ENCODE measurements around the gene OR11L1.

Gene OR11L1

DNA sequence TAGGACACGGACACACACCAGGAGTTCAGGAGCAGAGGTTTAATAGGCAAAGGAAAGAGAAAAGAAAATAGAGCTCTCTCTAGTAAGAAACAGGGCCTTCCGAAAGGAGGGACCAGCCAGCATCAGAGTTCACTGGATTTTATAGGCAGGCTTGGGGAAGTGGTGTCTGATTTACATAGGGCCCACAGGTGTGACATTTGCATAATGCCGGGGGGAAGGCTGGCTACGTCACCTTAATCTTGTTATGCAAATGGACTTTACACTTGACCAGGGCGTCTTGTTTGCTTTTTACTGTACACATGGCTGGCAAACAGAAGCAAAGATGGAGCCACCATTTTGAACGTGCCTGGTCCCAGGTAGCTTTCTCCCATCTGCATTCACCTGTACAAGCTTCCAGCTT, 17.7 kb downstream of the OR11L1 start, which contains the start of gene OR14A16:
Gene OR14A16 (minus strand): TSS at position 97 of the 400 bp plus-strand sequence. CDS start 8,390 bp downstream, outside the sequence.
- H3K9ac ChIP-seq, result no peak within 1 kb of the TSS
- H3K4me1 ChIP-seq, result no peaks in the 10 kb centered on the region
- TF ChIP-seq Cebpa-rat (IDR thresholded peaks at IDR 0.05), result no peak
- H3K4me2 ChIP-seq, result no peak within 1 kb of the TSS
- no peak within 1 kb of the TSS for H3K27ac ChIP-seq
- H4K20me1 ChIP-seq, result no peaks in the 10 kb centered on the region
- no peak within 1 kb of the TSS for H3K4me3 ChIP-seq
- H3K9me3 ChIP-seq, result no peaks in the 10 kb centered on the region
- no peaks in the 10 kb centered on the region for H3K27me3 ChIP-seq
- H3K36me3 ChIP-seq, result no peaks in the 10 kb centered on the region

GRCh38 chr1:247822060-247822459, 19.6 kb downstream of the OR11L1 start:
- H3K9ac ChIP-seq, result no peak overlapping the region
- H3K27ac ChIP-seq, result no peak overlapping the region
- no peaks in the 10 kb centered on the region for H3K27me3 ChIP-seq
- no peaks in the 10 kb centered on the region for H3K4me1 ChIP-seq
- no peak overlapping the region for H3K4me2 ChIP-seq
- no peak overlapping the region for H3K4me3 ChIP-seq
- TF ChIP-seq Cebpa-rat (IDR thresholded peaks at IDR 0.05), result no peak
- H4K20me1 ChIP-seq, result no peaks in the 10 kb centered on the region
- H3K36me3 ChIP-seq, result no peaks in the 10 kb centered on the region
- no peaks in the 10 kb centered on the region for H3K9me3 ChIP-seq

GRCh38 chr1:247812637-247813036, 29.1 kb downstream of the OR11L1 start:
- H3K4me1 ChIP-seq, result no peaks in the 10 kb centered on the region
- no peaks in the 10 kb centered on the region for H3K27me3 ChIP-seq
- no peaks in the 10 kb centered on the region for H3K36me3 ChIP-seq
- H4K20me1 ChIP-seq, result no peaks in the 10 kb centered on the region
- no peak for TF ChIP-seq Cebpa-rat (IDR thresholded peaks at IDR 0.05)
- H3K4me3 ChIP-seq, result no peak overlapping the region
- no peak overlapping the region for H3K4me2 ChIP-seq
- H3K9ac ChIP-seq, result no peak overlapping the region
- no peak overlapping the region for H3K27ac ChIP-seq
- H3K9me3 ChIP-seq, result no peaks in the 10 kb centered on the region

DNA sequence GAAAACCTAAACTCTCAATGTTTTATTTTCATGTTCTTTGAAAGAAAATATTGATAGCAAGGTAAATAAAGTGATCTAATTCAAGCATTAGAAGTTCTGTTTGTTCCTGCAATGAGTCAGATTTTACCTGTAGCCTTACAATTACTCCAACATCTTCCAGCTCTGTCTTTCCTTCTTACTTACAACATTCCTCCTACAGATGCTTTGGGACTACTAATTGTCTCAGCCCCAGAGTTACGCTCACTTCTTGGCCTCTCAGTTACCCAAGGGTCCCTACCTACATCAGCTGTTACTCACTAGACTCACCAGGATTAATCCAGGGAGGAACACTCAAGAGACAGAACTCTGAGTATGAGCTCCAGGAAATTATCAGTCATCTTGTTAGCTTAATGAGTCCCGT, 44.2 kb downstream of the OR11L1 start:
- H3K9me3 ChIP-seq, result peaks cover 17% of the 10 kb centered on the region; the same call in 1 of the 2 replicates
- H3K4me1 ChIP-seq, result no peaks in the 10 kb centered on the region
- no peak overlapping the region for H3K9ac ChIP-seq
- H4K20me1 ChIP-seq, result no peaks in the 10 kb centered on the region
- H3K4me3 ChIP-seq, result no peak overlapping the region
- no peak for TF ChIP-seq Cebpa-rat (IDR thresholded peaks at IDR 0.05)
- no peaks in the 10 kb centered on the region for H3K36me3 ChIP-seq
- no peak overlapping the region for H3K4me2 ChIP-seq
- no peak overlapping the region for H3K27ac ChIP-seq
- H3K27me3 ChIP-seq, result no peaks in the 10 kb centered on the region

All from BLaER1 (cell line).